MM.1S (cell line): ENCODE measurements around the gene TMOD3.

ENCODE experiments used
- EZH2 ChIP-seq: fragments of 300-600 bp; sonication (generic); optimal IDR thresholded peaks from 2 replicates; pipeline ENCODE3; 2017; ENCODE audit warnings: low read depth, mild to moderate bottlenecking, antibody characterized with exemption, low read length, mixed read lengths
- EZH2phosphoT487 ChIP-seq: fragments of 300-600 bp; sonication (generic); IDR thresholded peaks from 2 replicates; pipeline ENCODE4 v1.6.1; 2018; ENCODE audit warnings: antibody characterized with exemption, low read length
- TF ChIP-seq, protein P1 (sequence below): fragments of 300-600 bp; sonication (generic); IDR thresholded peaks from 2 replicates; pipeline ENCODE4 v1.5.1; 2016; ENCODE audit warnings: antibody characterized with exemption, low read length, mixed read lengths

- TF ChIP-seq, protein P1, sequence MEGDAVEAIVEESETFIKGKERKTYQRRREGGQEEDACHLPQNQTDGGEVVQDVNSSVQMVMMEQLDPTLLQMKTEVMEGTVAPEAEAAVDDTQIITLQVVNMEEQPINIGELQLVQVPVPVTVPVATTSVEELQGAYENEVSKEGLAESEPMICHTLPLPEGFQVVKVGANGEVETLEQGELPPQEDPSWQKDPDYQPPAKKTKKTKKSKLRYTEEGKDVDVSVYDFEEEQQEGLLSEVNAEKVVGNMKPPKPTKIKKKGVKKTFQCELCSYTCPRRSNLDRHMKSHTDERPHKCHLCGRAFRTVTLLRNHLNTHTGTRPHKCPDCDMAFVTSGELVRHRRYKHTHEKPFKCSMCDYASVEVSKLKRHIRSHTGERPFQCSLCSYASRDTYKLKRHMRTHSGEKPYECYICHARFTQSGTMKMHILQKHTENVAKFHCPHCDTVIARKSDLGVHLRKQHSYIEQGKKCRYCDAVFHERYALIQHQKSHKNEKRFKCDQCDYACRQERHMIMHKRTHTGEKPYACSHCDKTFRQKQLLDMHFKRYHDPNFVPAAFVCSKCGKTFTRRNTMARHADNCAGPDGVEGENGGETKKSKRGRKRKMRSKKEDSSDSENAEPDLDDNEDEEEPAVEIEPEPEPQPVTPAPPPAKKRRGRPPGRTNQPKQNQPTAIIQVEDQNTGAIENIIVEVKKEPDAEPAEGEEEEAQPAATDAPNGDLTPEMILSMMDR = no peak
- TF ChIP-seq EZH2 (no peak), EZH2phosphoT487 (no peak)
These were observed 35.7 kb upstream of the TMOD3 start for GRCh38 chr15:51793521-51794305.
